Measurements from ENCODE around the gene GPSM3.
"Not testable (repeated sequence)": the region's sequence is repeated elsewhere in the genome, so short reads cannot be mapped to it uniquely, and the experiment has no call there.

The GPSM3 gene

DNA sequence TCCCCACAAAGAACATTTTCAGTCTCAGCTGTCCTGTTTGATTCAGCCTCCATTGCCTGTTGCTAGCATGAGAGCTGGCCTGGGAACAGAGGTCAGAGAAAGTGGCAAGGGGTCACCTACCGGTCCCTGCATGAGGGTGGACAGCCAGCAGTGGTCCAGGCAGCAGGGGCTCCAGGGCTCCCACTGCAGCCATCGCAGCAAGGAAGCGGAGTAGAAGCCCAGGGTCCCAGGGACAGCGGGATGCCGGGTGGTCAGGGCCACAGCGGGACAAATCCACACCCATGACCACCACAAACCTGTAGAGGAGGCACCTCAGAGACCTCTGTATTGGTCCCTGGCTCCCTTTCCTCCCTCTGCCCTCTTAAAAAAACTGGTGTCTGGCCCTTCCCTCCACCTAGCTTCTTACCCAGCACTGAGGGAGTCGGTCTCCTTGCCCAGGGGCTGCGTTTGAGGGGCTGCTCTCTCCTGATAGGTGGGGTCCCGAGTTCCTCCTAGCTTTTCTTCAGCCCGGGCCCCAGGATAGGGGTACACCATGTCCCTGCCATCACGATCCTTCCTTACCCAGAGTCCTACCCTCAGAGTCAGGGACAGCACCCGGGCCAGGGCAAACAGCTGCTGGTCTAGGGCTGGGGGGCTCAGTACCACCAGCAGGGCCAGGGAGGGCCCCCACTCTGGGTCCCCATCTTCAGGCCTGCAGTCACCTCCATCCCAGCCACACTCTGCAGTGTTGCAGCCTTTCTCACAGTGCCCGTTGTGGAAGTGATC is 8.4 kb upstream of the GPSM3 start:
- FAIRE-seq: no peak

DNA sequence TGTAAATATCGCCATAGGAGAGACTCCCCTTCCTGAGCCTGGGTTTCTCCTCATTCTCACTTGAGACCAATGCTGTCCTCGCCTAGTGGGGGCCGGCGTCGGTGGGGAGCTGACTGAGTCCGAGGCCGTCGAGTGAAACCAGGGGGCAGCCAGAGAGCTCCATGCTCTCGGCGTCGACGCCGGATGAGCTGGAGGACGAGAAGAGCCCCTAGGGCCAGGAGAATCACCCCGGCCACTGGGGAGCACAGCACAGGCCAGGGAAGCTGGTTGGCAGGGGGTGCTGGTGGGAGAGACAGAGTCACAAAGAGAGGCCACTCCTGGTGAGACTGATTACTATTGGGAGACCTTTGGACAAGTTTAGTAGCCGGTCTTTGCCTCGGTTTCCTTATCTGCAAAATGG is 6.4 kb upstream of the GPSM3 start:
- FAIRE-seq: no peak

DNA sequence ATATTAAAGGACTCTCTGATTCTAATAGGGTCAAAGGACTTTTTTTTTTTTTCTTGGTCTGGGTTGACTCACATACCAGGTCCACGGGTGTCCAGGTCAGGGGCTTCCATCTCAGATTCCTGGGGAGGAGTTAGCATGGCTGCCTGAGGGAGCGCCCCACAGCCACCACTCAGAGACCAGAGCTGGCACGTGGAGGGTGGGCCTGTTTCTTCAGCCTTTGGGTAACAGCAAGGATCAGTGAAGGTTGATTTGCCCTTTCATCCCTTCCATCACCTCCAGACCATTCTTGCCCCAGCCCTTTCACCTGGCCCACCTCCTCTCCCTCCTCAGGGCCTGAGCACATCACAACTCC is 5.9 kb upstream of the GPSM3 start:
- no peak for FAIRE-seq

DNA sequence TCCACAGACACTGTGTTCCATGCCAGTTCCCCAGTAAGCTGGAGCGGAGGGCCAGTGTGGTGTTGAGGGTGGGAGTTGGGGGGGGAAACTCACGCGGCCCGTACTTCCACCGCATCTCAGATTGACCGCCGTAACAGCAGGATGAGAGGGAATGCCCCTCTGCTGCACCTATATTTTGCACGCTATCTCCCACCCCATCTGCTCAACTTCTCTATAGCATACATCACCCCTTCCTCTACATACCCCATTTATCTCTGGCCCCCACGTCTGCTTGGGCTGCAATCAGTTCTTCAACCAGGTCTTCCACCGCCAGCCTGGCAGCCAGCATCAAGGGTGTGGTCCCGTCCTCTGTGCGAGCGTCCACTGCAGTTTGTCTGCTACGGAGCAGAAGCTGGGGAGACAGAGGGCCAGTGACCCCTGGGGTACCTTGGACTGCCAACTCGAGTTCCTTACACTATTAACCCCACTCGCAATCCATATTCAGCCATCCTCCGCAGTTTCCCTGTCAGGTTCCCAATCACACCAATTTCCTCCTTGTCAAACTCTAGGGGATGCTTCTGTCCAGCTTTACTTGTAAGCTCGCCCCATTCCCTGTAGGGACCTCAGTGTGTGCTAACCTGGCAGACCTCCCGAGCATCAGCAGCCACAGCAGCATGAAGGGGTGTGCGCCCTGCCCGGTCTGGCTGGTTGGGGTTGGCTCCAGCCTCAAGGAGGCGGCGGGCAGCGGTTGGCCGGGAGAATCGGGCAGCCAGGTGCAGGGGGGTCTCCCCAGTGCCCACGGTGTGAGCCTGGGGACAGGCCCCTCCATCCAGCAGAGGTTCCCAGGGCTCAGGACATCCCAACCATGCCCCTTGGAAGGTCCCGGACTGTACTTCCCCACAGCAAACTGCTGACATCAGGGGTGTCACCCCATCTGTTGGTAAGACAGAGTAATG is 4.5 kb upstream of the GPSM3 start:
- FAIRE-seq: no peak

DNA sequence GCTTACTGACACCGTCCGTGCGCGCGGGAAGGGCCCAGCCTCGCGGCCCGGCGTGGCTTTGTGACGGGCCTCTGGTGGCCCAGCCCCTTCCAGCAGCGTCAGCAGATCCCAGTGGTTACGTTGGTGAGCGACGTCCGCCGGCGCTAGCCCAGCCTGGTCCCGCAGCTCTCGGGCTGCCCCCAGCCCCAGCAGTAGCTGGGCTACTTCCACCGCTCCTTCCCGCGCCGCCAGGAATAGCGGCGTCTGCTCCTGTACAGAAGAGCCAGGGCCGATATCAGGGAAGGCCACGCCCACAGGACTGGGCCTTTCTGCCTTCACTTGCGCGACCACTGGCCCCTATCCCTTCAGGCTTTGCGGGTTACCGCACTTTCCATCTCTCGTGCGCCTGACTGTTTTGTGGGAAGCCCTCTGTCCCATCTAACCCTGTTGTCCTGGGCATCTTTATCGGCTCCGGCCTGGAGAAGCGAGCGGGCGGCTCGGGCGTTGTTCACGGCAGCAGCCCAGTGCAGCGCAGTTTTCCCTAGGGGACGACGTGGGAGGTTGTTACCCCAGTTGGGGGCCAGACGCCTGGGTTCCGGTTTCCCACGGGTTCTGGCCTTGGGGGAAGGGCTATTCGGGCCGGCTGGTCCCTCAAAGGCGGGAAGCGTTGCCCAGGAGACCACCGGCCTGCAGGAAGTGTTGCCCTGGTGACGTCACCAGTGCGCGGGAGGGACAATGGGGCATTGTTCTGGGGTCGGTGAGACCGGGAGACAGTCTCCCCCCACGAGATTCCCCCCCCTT is 3.6 kb upstream of the GPSM3 start:
- FAIRE-seq: no peak

DNA sequence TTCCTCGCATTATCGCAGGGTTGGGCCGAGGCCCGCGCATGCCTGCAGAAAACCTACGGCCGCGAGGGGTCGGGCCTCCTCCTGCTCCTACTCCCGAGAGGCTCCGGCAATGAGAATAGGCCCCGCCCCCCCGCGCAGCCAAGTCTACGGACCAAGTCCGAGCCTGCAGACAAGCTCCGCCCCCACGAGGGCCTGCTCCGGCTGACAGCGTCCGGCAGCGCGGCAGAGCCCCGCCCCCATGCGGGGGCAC is 3.1 kb upstream of the GPSM3 start:
- no peak for FAIRE-seq

DNA sequence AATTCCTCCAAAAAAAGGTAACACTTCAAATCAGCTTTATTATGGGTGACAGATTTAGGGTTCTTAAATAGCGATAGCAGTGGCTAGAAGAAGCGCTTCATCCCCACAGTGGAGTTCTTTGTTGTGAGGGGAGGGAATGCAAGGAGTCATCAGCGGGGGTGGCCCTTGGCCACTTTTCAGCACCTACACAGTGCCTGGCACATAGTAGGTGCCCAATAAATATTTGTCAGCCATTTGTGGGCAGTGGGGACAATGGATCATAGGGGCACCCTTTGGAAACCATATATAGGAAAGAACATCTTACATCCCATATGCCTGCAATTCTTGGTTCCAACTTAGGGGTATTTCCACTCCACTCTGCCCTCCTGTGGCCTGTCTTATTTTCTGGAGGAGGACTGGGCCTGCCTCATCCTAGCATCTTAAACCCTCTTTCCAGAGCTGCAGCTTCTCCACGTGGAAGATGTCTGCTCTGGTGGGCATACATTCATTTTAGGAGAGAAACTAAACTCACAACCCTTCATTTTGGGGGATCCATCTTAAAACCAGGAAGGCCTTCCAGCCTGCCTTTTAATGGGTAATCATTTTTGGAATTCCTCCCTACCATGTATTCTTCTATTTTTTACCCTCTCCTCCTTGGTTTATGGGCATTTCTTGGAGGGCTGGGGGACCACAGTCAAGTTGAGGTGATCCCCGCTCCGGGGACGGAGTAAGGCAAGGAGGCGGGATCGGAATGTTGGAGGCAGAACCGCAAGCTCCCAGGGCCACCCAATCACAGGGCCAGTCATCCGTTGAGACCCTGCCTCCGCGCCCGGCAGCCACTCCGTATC is 2.6 kb upstream of the GPSM3 start:
- no peak for FAIRE-seq

DNA sequence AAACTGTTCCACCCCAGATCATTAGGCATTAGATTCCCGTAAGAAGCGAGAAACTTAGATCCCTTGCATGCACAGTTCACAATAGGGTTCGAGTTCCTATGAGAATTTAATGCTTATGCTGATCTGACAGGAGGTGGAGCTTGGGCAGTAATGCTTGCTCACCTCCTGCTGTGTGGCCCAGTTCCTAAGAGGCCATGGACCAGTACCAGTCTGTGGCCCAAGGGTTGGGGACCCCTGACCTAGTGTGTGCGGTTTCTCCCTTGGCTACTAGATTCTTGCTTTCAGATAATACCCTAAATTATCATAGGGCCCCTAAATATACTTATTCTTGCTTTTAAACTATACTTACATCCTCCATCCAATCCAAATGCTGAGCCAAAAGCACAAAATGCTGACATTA is 1.9 kb upstream of the GPSM3 start:
- FAIRE-seq: no peak

DNA sequence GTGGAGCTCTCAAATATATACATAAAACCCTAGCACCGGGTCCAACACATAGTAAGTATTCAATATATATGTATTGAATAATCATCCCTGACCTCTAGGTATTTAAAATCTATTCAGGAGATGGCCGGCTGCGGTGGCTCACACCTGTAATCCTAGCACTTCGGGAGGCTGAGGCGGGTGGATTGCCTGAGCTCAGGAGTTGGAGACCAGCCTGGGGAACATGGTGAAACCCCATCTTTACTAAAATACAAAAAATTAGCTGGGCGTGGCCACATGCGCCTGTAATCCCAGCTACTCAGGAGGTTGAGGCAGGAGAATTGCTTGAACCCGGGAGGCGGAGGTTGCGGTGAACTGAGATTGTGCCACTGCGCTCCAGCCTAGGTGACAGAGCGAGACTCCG is 653 bp upstream of the GPSM3 start:
- not testable (repeated sequence) for FAIRE-seq

DNA sequence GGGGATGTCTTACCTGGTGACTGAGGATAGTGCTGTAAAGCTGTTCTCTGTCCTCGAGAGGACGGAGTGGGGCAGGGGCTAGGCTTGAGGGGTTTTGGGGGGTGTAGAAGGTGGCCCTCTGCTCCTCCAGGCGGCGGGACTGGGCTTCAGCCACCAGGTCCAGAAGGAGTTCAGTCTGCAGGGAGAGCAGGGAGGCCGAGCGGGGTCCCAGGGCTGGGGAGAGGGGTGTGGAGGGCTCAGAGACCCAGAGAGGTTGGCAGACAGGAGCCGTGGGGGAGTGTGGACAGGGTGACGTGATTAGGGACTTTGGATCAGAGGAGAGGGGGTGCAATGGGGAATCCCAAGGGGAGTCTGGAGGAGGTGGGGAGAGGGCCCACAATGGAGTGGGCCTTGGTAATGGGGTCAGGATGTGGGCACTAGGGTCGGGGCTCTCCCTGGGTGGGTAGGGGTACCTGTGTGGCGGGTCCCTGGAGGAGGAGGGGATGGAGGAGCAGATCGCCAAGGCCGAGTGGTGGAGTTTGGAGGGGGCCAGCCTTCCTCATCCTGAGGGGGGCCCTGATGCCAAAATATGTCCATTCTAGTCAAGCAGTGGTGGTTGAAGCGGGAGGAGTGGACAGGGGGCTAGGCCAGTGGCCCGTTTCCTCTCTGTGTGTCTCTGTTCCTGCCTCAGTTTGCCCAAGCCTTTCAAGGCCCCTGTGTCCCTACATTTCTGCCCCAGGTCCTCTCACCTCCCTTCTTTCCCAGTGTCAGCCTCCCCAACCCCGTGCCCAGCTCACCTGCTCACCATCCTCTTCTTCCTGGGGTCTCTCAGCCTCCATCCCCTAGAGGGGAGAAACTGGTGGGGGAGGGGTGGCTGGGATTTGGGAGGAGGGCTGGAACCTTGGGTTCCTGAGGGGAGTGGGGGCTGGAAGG is 491 bp downstream of the GPSM3 start:
- FAIRE-seq: no peak

DNA sequence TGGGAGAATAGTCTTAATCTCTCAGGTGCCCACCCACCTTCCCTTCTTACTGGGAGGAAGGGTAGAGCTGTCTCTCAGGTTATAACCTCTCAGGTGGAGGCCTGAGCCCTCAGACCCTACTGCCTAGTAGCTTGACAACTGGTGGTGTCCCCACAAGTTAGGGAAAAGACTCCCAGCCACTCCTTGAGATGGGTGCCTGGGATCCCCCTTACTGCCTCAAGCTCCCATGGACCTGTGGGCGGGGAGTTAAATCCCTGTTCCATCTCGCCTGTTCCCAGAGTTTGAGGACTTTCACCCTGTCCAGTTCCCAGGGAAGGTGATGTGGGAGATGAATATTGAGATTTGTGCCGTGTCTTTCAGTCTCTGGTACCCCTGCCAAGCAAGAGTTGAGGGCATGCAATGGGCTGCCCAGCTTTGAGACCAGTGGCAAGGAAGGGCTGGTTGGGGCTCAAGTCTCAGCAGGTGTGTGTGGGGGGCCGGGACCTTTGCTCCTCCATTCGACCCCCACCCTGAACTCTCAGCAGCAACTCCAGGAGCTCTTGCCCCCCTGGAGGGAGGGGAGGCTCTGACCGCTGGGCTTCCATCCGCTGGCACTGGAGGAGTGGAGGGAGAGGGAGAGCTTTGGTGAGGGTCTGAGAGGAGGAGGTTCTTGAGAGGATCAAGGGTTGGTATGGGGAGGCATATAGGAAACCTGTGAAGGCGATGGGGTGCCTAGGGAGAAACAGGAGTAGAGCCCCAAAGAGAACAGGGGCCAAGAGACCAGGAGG is 1.3 kb downstream of the GPSM3 start:
- FAIRE-seq: no peak

DNA sequence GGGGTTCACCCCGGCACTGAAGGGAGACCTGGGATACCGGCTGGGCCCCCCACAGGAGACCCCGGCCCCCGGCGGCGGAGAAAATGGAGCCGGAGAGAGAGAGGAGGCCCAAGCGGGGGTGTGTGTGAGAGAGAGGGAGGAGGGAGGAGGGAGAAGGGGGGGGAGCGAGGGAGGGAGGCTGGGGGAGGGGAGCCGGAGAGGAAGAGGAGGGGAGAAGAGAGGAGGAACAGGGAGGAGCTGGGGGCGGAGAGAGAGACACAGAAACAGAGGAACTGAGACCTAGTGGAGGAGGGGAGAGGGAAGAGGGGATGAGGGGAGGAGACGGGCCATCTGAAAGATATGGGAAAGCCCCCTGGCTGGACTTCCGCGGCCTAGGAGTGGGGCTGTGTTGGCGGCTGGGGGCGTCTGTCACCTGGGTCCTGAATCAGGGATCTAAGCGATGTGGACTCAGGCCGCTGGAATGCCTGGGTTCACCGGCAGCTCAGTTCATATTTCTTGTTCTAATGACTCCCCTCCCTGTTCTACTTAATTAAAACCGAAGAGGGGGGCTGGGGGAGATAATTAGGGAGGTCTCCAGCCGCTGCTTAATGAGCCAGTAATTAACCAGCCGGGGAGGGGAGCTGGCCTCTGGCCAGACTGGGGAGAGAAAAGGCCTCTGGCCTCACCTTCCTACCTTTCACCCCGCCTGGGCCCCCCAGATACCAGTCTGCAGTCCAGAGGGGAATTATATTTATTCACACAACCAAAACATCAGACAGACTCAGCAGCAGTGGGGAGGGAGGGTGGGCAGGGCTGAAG is 2.2 kb downstream of the GPSM3 start, which contains the start of gene PBX2:
TSS of gene PBX2 (minus strand) at position 149 of the 798 bp plus-strand sequence. CDS start 287 bp downstream, outside the sequence.
- FAIRE-seq: no peak

DNA sequence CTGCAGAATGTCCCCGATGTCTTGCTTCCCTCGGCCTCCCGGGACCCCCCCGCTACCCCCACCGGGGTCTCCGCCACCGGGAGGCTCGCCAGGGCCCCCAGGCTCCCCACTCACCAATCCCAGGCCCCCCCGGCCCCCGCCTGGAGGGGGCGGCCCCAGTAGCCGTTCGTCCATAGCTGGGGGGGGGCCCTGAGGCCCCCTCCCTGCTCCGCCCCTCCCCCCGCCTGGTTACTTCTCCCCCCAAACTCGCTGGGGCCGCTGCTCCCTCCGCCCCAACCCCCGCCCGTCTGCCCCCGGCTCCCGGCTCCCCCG is 2.7 kb downstream of the GPSM3 start:
- FAIRE-seq: no peak

DNA sequence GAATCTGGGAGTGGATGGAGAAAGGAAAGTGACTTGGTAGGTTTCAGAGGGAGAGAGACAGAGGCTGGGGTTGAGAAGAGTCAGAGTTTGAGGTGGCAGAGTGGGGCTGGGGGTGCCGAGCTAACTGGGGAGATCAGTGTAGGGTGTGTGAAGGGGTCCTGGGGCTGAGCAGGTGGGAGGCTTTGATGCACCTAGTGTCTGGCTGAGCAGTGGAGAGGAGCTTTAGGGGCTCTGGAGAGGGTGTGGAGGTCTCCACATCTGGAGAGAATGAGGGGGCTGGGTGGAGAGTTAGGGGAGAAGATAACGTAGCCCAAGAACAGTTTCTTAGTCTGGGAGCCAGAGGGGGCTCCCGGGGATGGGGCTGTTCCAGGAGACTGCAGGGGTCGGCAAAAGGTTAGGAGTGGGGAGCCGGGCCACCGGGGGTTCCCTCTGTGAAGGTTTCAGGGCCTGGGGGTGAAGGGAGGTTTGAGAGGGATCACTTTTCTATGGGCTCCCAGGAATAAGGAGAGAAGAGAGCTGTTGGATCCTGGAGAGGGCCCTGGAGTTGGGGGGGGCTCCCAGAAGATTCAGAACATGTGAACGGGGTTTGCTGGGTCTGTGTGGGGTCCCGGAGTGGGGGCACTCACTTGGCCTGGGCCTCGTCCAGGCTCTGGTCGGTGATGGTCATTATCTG is 3.2 kb downstream of the GPSM3 start:
- FAIRE-seq: no peak

DNA sequence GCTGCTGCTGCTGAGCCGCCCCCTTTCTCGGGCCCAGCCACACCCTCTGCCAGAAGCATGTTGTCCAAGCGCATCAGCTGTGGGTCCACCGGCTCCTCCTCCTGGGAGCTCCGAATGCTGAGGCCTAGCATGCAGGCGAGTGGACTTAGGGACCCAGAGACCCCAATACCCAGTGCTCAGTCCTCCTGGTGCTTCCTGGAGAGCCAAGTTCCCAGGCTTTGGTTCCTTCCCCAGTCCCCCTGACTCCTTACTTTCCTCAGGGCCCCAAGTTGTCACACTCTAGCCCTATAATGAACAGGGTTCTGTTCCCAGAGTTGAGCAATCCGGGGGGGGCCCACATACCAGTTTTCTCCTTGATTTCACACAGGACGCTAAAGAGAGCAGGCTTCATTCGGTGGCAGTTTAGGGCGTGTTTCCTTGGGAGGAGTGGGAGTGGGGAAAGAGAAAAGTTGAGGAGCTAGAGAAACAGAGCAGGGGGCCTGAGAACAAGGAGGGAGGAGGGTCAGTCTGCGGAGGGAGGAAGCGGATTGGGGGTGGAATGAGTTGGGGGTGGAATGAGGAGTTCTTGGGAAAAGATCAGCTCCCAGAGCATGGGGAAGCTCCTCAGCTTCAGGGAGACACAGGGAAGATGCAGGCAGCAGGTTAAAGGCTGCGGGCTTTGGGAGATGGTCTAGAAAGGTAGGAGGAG is 3.9 kb downstream of the GPSM3 start:
- FAIRE-seq: no peak

DNA sequence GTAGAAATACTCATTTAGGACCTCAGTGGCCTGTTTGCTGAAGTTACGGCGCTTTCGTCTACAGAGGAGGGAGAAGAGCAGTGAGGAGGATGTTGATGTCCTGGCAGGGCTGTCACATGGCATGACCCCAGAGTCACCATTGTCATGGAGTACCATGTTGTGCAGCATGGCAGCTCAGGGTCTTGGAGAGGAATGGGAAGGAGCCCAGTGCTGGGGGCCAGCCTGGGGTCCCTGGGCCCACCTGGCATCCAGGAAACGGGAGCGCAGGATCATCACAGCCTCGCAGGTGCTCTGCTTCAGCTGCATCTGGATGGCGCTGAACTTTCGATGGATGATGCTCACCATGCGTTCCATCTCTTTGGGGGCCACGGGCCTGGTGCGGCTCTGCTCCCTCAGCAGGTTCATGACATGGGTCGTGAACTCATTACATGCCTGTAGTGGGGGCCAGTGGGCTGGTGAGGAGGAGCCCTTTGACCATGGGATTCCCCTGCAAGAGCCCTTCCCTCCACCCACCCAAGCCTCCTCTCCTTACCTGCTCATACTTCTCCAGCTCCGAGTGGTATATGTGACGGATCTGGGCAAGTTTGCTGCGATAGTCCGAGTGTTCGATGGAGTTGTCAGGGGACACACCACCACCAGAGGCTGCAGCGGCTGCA is 4.6 kb downstream of the GPSM3 start:
- FAIRE-seq: not testable (repeated sequence)

DNA sequence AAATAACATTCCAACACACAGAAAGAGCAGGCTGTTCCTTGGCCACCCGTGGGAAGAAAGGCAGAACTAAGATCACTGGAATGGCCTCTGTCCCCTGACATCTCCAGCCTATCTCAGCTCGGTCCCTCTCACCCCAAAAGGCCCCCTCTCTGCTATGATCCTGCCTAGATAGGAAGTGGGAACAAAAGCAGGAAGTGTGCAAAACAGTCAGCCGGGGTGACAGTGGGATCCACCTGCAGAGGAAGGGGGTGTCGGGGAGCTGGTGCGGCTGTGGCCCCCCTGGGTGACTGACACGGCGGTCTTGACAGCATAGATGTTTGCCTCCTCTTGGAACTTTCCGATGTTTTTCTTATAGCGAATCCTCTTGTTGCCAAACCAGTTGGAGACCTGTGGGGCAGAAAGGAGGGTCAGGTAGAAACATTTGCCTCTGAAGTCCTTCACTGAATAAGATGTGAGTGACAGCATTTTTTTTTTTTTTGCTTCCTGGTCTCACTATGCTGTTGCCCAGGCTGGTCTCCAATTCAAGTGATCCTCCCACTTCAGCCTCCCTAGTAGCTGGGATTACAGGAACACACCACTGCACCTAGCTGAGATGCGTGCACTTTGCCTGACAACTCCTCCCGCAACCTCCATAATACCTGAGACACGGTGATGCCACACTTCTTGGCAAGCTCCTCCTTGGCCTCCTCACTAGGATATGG is 5.3 kb downstream of the GPSM3 start:
- no peak for FAIRE-seq
